Stimulated activated CD4-positive, alpha-beta T cell treated with anti-CD3 and anti-CD28 coated beads, Interleukin-15, amount 100 ng/mL, for 48 hours (primary cell): ENCODE results near the gene EIF4EBP3.

ENCODE experiments used
- DNase-seq, 2 donors: peaks; one replicate each; pipeline ENCODE4 v3.0.0-alpha.2; 2020; ENCODE audit warnings: low read depth in 2 of 2

Gene EIF4EBP3

GRCh38 chr5:140547508-140548299 is at the start of gene EIF4EBP3:
TSS of gene EIF4EBP3 (plus strand) at chr5:140547662. CDS start at chr5:140547738, 76 bp downstream.
- peak; percentile 81 to 82 for DNase-seq

- DNase-seq = no peak
Observed at GRCh38 chr5:140497897-140498296, 49.6 kb upstream of the EIF4EBP3 start.

- no peak for DNase-seq
Observed at GRCh38 chr5:140498591-140498990, 48.9 kb upstream of the EIF4EBP3 start.

- no peak for DNase-seq
Observed at GRCh38 chr5:140502834-140503233, 44.6 kb upstream of the EIF4EBP3 start.

GRCh38 chr5:140509898-140510297 is 37.6 kb upstream of the EIF4EBP3 start:
- DNase-seq = no peak

GRCh38 chr5:140513124-140513523 is 34.3 kb upstream of the EIF4EBP3 start:
- DNase-seq = no peak

- no peak for DNase-seq
Observed at GRCh38 chr5:140524003-140524402, 23.5 kb upstream of the EIF4EBP3 start.

GRCh38 chr5:140540227-140540626 is 7.2 kb upstream of the EIF4EBP3 start:
- DNase-seq = no peak

GRCh38 chr5:140542972-140543371 is 4.5 kb upstream of the EIF4EBP3 start:
- no peak for DNase-seq

GRCh38 chr5:140544986-140545385 is 2.5 kb upstream of the EIF4EBP3 start:
- no peak for DNase-seq

- no peak for DNase-seq
Observed at GRCh38 chr5:140545606-140546005, 1.9 kb upstream of the EIF4EBP3 start.

- DNase-seq = no peak
Observed at GRCh38 chr5:140546851-140547507, 483 bp upstream of the EIF4EBP3 start.

- no peak for DNase-seq
Observed at GRCh38 chr5:140548300-140548688, 832 bp downstream of the EIF4EBP3 start.

- DNase-seq = no peak
Observed at GRCh38 chr5:140548791-140549190, 1.3 kb downstream of the EIF4EBP3 start.

GRCh38 chr5:140549237-140550144 is 2.0 kb downstream of the EIF4EBP3 start:
- DNase-seq = no peak

- DNase-seq = no peak
Observed at GRCh38 chr5:140550147-140551079, 3.0 kb downstream of the EIF4EBP3 start.

- no peak for DNase-seq
Observed at GRCh38 chr5:140551872-140552271, 4.4 kb downstream of the EIF4EBP3 start.

- DNase-seq = no peak
Observed at GRCh38 chr5:140553657-140554056, 6.2 kb downstream of the EIF4EBP3 start.

GRCh38 chr5:140554454-140554853 is 7.0 kb downstream of the EIF4EBP3 start:
- no peak for DNase-seq

- no peak for DNase-seq
Observed at GRCh38 chr5:140555747-140556312, 8.4 kb downstream of the EIF4EBP3 start.

- DNase-seq = no peak
Observed at GRCh38 chr5:140556438-140556837, 9.0 kb downstream of the EIF4EBP3 start.
